ENCODE results near the gene AK9. TPM values are rescaled to one million over a fixed set of nuclear protein-coding genes. Genes with fewer than 3 reads are reported as not detected.
"Not testable (repeated sequence)": the region's sequence is repeated elsewhere in the genome, so short reads cannot be mapped to it uniquely, and the experiment has no call there.

Gene AK9
- polyA plus RNA-seq, 1 donor from 2014 or later: 27.7 TPM

- no peaks in the 10 kb centered on the region for H3K36me3 ChIP-seq (ENCODE audit: insufficient read depth, low read length)
Measured at GRCh38 chr6:109686566-109687265, 4.3 kb downstream of the AK9 start.

GRCh38 chr6:109678661-109679505, 12.1 kb downstream of the AK9 start:
- H3K4me2 ChIP-seq (ENCODE audit: low read length); H3K79me2 ChIP-seq (replicated peaks; ENCODE audit: insufficient read depth, low read length): not testable (repeated sequence)

More at GRCh38 chr6:109686566-109687265, 4.3 kb downstream of the AK9 start:
- H3K9me3 ChIP-seq (ENCODE audit: low read length): no peaks in the 10 kb centered on the region
- no peak overlapping the region for H3K27ac ChIP-seq (ENCODE audit: low read length)
- no peak for TF ChIP-seq MXI1 (conservative IDR thresholded peaks at IDR 0.05; ENCODE audit: poor library complexity, severe bottlenecking)
- TF ChIP-seq POLR2AphosphoS5 (IDR thresholded peaks at IDR 0.05): no peak
- TF ChIP-seq SMC3 (conservative IDR thresholded peaks at IDR 0.05; ENCODE audit: poor library complexity): no peak
- TF ChIP-seq TAF1 (IDR thresholded peaks at IDR 0.05; ENCODE audit: low read depth): no peak
- TF ChIP-seq EP300 (conservative IDR thresholded peaks at IDR 0.05; ENCODE audit: poor library complexity, severe bottlenecking): no peak
- TF ChIP-seq CTCF (IDR thresholded peaks at IDR 0.05; ENCODE audit: poor library complexity, severe bottlenecking): no peak
- no peak for TF ChIP-seq EZH2 (IDR thresholded peaks at IDR 0.05; ENCODE audit: borderline replicate concordance, insufficient read depth, low read length, poor library complexity, severe bottlenecking)
- no peak for TF ChIP-seq RAD21 (conservative IDR thresholded peaks at IDR 0.05)
- no peak for TF ChIP-seq REST (IDR thresholded peaks at IDR 0.05; ENCODE audit: borderline replicate concordance)
- H3F3A ChIP-seq (ENCODE audit: insufficient read depth, low read length, poor library complexity, severe bottlenecking): peaks cover 9% of the 10 kb centered on the region
- no peak overlapping the region for H3K4me3 ChIP-seq (ENCODE audit: low read length)
- H3K79me2 ChIP-seq (replicated peaks; ENCODE audit: insufficient read depth, low read length): peaks cover 3% of the 10 kb centered on the region
- no peak overlapping the region for H3K4me2 ChIP-seq (ENCODE audit: low read length)
- H2AFZ ChIP-seq (ENCODE audit: low read depth, low read length): no peak overlapping the region
- no peaks in the 10 kb centered on the region for H3K9me2 ChIP-seq (ENCODE audit: insufficient read depth, low read length)
- no peaks in the 10 kb centered on the region for H4K20me1 ChIP-seq (ENCODE audit: insufficient read depth)
- no peak overlapping the region for H3K9ac ChIP-seq (ENCODE audit: low read length)
- no peaks in the 10 kb centered on the region for H3K27me3 ChIP-seq (ENCODE audit: insufficient read depth, low read depth, low read length)

More at GRCh38 chr6:109678661-109679505, 12.1 kb downstream of the AK9 start:
- not testable (repeated sequence) for H3K36me3 ChIP-seq (ENCODE audit: insufficient read depth, low read length); H3K4me3 ChIP-seq (ENCODE audit: low read length); H3F3A ChIP-seq (ENCODE audit: insufficient read depth, low read length, poor library complexity, severe bottlenecking); H3K27ac ChIP-seq (ENCODE audit: low read length); H2AFZ ChIP-seq (ENCODE audit: low read depth, low read length); H3K9me3 ChIP-seq (ENCODE audit: low read length); H3K9ac ChIP-seq (ENCODE audit: low read length); H4K20me1 ChIP-seq (ENCODE audit: insufficient read depth); H3K27me3 ChIP-seq (ENCODE audit: insufficient read depth, low read depth, low read length); H3K9me2 ChIP-seq (ENCODE audit: insufficient read depth, low read length)

Measured in neural cell (in vitro differentiated cells).